DOHH2 (cell line): Measurements from ENCODE around the gene SMIM30.

Experiments used
- H3F3A ChIP-seq: fragments of 200-600 bp; sonication (generic), shearing (Covaris generic); 2 replicates; pipeline ENCODE4 v1.6.0; 2016; ENCODE audit warnings: antibody characterized with exemption, mild to moderate bottlenecking; ENCODE audit not compliant: control insufficient read depth, insufficient read depth
- H3K27ac ChIP-seq: fragments of 200-600 bp; sonication (generic); 2 replicates; pipeline ENCODE4 v1.5.1; 2014; ENCODE audit warnings: low read depth, mild to moderate bottlenecking, low read length, moderate library complexity
- H3K27me3 ChIP-seq: fragments of 200-600 bp; sonication (generic); 2 replicates; pipeline ENCODE4 v1.6.1; 2014; ENCODE audit warnings: mild to moderate bottlenecking, low read length, mixed read lengths; ENCODE audit not compliant: control insufficient read depth
- H3K36me3 ChIP-seq: fragments of 200-600 bp; sonication (generic); 2 replicates; pipeline ENCODE4 v1.6.1; 2014; ENCODE audit warnings: mild to moderate bottlenecking, low read length, moderate library complexity, mixed read lengths; ENCODE audit not compliant: control insufficient read depth
- H3K4me1 ChIP-seq: fragments of 200-600 bp; sonication (generic); 2 replicates; pipeline ENCODE4 v1.6.1; 2014; ENCODE audit warnings: mild to moderate bottlenecking, low read length, mixed read lengths; ENCODE audit not compliant: control insufficient read depth
- H3K4me2 ChIP-seq: fragments of 200-600 bp; sonication (generic); 2 replicates; pipeline ENCODE4 v1.6.0; 2014; ENCODE audit warnings: mild to moderate bottlenecking, low read length, moderate library complexity
- H3K4me3 ChIP-seq: fragments of 200-600 bp; sonication (generic); 2 replicates; pipeline ENCODE4 v1.5.1; 2014; ENCODE audit warnings: mild to moderate bottlenecking, low read length, mixed read lengths
- H3K79me2 ChIP-seq: fragments of 200-600 bp; sonication (generic); 2 replicates; pipeline ENCODE4 v1.6.1; 2014; ENCODE audit warnings: mild to moderate bottlenecking, low read length, mixed read lengths; ENCODE audit not compliant: control insufficient read depth
- H3K9me2 ChIP-seq: fragments of 200-600 bp; sonication (generic); replicated peaks from 2 replicates; pipeline ENCODE4 v1.6.1; 2014; ENCODE audit warnings: mild to moderate bottlenecking, low read length, mixed read lengths; ENCODE audit not compliant: control insufficient read depth
- H3K9me3 ChIP-seq: fragments of 200-600 bp; sonication (generic); 2 replicates; pipeline ENCODE4 v1.6.1; 2014; ENCODE audit warnings: antibody characterized with exemption, low read length, mixed read lengths; ENCODE audit not compliant: control insufficient read depth, insufficient read depth
- H4K20me1 ChIP-seq: fragments of 200-600 bp; sonication (generic); 2 replicates; pipeline ENCODE4 v1.6.0; 2014; ENCODE audit warnings: low read depth, mild to moderate bottlenecking, antibody characterized with exemption, low read length, moderate library complexity; ENCODE audit not compliant: control insufficient read depth, insufficient read depth
- CTCF ChIP-seq: fragments of 200-600 bp; sonication (generic); IDR thresholded peaks from one replicate; pipeline ENCODE4 v1.5.1; 2014; ENCODE audit warnings: antibody characterized with exemption, mild to moderate bottlenecking, low read depth, low read length; ENCODE audit not compliant: poor library complexity, severe bottlenecking
- EZH2phosphoT487 ChIP-seq: fragments of 200-600 bp; sonication (generic); IDR thresholded peaks from 2 replicates; pipeline ENCODE4 v1.6.1; 2017; ENCODE audit warnings: borderline replicate concordance, mild to moderate bottlenecking, antibody characterized with exemption, low read length, moderate library complexity, mixed read lengths

The SMIM30 gene

GRCh38 chr7:113144817-113145216 is 26.5 kb upstream of the SMIM30 start:
- no peaks in the 10 kb centered on the region for H3K79me2 ChIP-seq
- H3K4me2 ChIP-seq = 0 out of 2 replicates have a peak overlapping the region, but pooled peaks have one; percentile 38
- TF ChIP-seq CTCF = no peak
- TF ChIP-seq EZH2phosphoT487 = no peak
- peaks cover 5% of the 10 kb centered on the region for H3K36me3 ChIP-seq
- 0 out of 2 replicates have a peak, but pooled peaks cover 3% of the 10 kb centered on the region for H3K9me3 ChIP-seq
- H3K27me3 ChIP-seq = no peaks in the 10 kb centered on the region
- no peaks in the 10 kb centered on the region for H4K20me1 ChIP-seq
- H3K27ac ChIP-seq = no peak overlapping the region
- H3F3A ChIP-seq = peaks cover 19% of the 10 kb centered on the region
- H3K4me1 ChIP-seq = peaks cover 61% of the 10 kb centered on the region
- no peaks in the 10 kb centered on the region for H3K9me2 ChIP-seq
- H3K4me3 ChIP-seq = no peak overlapping the region

- H3K27ac ChIP-seq = peak overlapping the region; percentile 91
- TF ChIP-seq EZH2phosphoT487 (no peak), CTCF (no peak)
- peak overlapping the region; percentile 38 for H3K4me2 ChIP-seq
- peaks cover 5% of the 10 kb centered on the region for H3K36me3 ChIP-seq
- H3F3A ChIP-seq = peaks cover 19% of the 10 kb centered on the region
- H3K79me2 ChIP-seq = no peaks in the 10 kb centered on the region
- no peaks in the 10 kb centered on the region for H3K9me2 ChIP-seq
- H3K9me3 ChIP-seq = no peaks in the 10 kb centered on the region; the same call in 1 of the 2 replicates
- no peaks in the 10 kb centered on the region for H4K20me1 ChIP-seq
- H3K4me1 ChIP-seq = peaks cover 64% of the 10 kb centered on the region
- H3K27me3 ChIP-seq = no peaks in the 10 kb centered on the region
- H3K4me3 ChIP-seq = peak overlapping the region; percentile 30
Measured at GRCh38 chr7:113143486-113144257, 25.3 kb upstream of the SMIM30 start.

DNA sequence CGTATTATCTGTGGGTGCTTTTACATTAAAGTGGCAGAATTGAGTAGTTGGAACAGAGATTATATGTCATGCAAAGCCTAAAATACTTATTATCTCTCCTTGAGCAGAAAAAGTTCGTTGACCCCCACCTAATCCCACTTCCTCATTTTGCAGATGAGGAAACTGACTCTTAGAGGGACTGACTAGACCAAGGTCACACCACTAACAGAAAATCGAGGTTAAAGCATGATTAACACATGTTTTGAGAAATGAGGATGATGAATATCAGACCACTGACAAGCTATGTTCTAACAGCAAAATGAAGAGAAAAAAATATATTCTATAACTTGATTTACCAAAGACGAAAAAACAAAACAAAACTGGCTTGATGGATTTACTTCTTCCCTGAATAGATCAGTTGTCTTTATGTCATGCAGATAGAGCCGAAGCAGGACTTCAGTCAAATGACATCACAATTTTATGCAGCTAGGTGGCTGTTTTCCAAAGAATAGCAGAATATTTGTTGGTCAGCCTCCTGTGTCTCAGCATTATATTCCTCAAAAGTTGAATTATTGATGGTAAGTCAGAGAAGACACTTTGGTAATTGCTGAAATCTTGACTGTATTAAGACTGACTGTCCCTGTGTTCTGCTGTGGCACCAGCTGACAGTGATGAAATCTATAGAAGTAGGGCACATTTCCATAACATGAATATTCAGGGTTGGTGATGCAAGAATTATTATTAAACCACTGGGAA is 24.2 kb upstream of the SMIM30 start:
- Histone ChIP-seq H3K4me1 (peaks cover 59% of the 10 kb centered on the region), H3K79me2 (no peaks in the 10 kb centered on the region), H4K20me1 (no peaks in the 10 kb centered on the region), H3K27me3 (no peaks in the 10 kb centered on the region), H3F3A (peaks cover 19% of the 10 kb centered on the region), H3K4me3 (peak overlapping the region; percentile 43), H3K4me2 (peak overlapping the region; percentile 60), H3K9me3 (no peaks in the 10 kb centered on the region; the same call in 1 of the 2 replicates), H3K27ac (peak overlapping the region; percentile 91), H3K9me2 (no peaks in the 10 kb centered on the region), H3K36me3 (peaks cover 5% of the 10 kb centered on the region)
- no peak for TF ChIP-seq EZH2phosphoT487
- TF ChIP-seq CTCF = no peak
